GM21447 (cell line): Measurements from ENCODE around the gene AFDN.

ENCODE experiments used
- ATAC-seq: cut with Tn5 transposase; IDR thresholded peaks from one replicate; pipeline ENCODE4 v1.9.1; 2021; ENCODE audit not compliant: unreplicated experiment

Gene AFDN

GRCh38 chr6:167910652-167911051, 83.9 kb downstream of the AFDN start:
- ATAC-seq = no peak

- ATAC-seq = no peak
Measured at GRCh38 chr6:167912494-167912893, 85.8 kb downstream of the AFDN start.

GRCh38 chr6:167913699-167914098, 87.0 kb downstream of the AFDN start:
- no peak for ATAC-seq

GRCh38 chr6:167915139-167915538, 88.4 kb downstream of the AFDN start:
- no peak for ATAC-seq

- no peak for ATAC-seq
Measured at GRCh38 chr6:167917551-167918154, 90.9 kb downstream of the AFDN start.

GRCh38 chr6:167918548-167919278, 92.0 kb downstream of the AFDN start:
- ATAC-seq = no peak

- ATAC-seq = no peak
Measured at GRCh38 chr6:167919349-167919748, 92.6 kb downstream of the AFDN start.

GRCh38 chr6:167920165-167920564, 93.5 kb downstream of the AFDN start:
- no peak for ATAC-seq

- no peak for ATAC-seq
Measured at GRCh38 chr6:167921831-167922230, 95.1 kb downstream of the AFDN start.

GRCh38 chr6:167925026-167925425, 98.3 kb downstream of the AFDN start:
- no peak for ATAC-seq

- no peak for ATAC-seq
Measured at GRCh38 chr6:167927246-167927645, 100.5 kb downstream of the AFDN start.

- no peak for ATAC-seq
Measured at GRCh38 chr6:167928111-167928510, 101.4 kb downstream of the AFDN start.

GRCh38 chr6:167930295-167930694, 103.6 kb downstream of the AFDN start:
- no peak for ATAC-seq

GRCh38 chr6:167932468-167933276, 106.0 kb downstream of the AFDN start:
- no peak for ATAC-seq

GRCh38 chr6:167933290-167933689, 106.6 kb downstream of the AFDN start:
- no peak for ATAC-seq

- ATAC-seq = no peak
Measured at GRCh38 chr6:167933847-167934246, 107.1 kb downstream of the AFDN start.

GRCh38 chr6:167934426-167934864, 107.7 kb downstream of the AFDN start:
- no peak for ATAC-seq

GRCh38 chr6:167936051-167936450, 109.3 kb downstream of the AFDN start:
- no peak for ATAC-seq

GRCh38 chr6:167937301-167937700, 110.6 kb downstream of the AFDN start:
- no peak for ATAC-seq

GRCh38 chr6:167937948-167938911, 111.5 kb downstream of the AFDN start:
- no peak for ATAC-seq

GRCh38 chr6:167941822-167942221, 115.1 kb downstream of the AFDN start:
- no peak for ATAC-seq
